ENCODE data around the gene ARL5C. TPM values are rescaled to one million over a fixed set of nuclear protein-coding genes. Genes with fewer than 3 reads are reported as not detected.

ARL5C gene
- total and polyA plus RNA-seq, 7 experiments from 2014 or later, result 0.15 to 0.78 (median 0.34) TPM; not detected in 4

- ChIA-PET POLR2A (interaction anchor here (0.6 to 1.6 kb wide), 3 partner anchors 8 to 275 kb away, joined by 3 to 6 read pairs (median 3); no protein-coding TSS in a partner anchor), CTCF (interaction anchor here (0.7 to 6.7 kb wide), 12 partner anchors 7 to 473 kb away, joined by 3 to 81 read pairs (median 6); partner anchors contain the start of gene ARL5C)
- DNase-seq (no peak), ATAC-seq (no peak)
- Mint-ChIP-seq H3K27me3 (peaks cover 0 to 7% (median 0%) of the 10 kb centered on the region in 5 donors), H3K36me3 (peaks cover 0 to 10% (median 0%) of the 10 kb centered on the region in 5 donors), H3K4me1 (peaks cover 12 to 29% (median 20%) of the 10 kb centered on the region in 7 donors), H3K27ac (peak overlapping the region in 5 of 9 donors; percentile 8 to 63 (median 45)), H3K4me3 (no peak overlapping the region), H3K9me3 (peaks cover 0 to 2% (median 0%) of the 10 kb centered on the region in 11 donors)
- intact Hi-C loops (cut with micrococcal nuclease), result no loop called here
- Histone ChIP-seq H3K4me1 (ENCODE audit: control insufficient read depth in 2 of 2, insufficient read depth in 2 of 2, low read length in 2 of 2) (peaks cover 0 to 8% of the 10 kb centered on the region in 2 donors), H3K36me3 (ENCODE audit: control insufficient read depth in 2 of 3, insufficient read depth in 3 of 3, low read length in 3 of 3) (peaks cover 0 to 17% (median 0%) of the 10 kb centered on the region in 3 experiments), H3K27ac (ENCODE audit: low read depth, low read length) (no peak overlapping the region), H3K4me3 (ENCODE audit: low read length) (no peak overlapping the region), H3K9me3 (ENCODE audit: control insufficient read depth in 2 of 3, low read length in 3 of 3) (no peaks in the 10 kb centered on the region), H3K27me3 (ENCODE audit: control insufficient read depth in 2 of 2, insufficient read depth in 2 of 2, low read length in 2 of 2) (no peaks in the 10 kb centered on the region)
Observed at GRCh38 chr17:39173526-39174274, 7.7 kb upstream of the ARL5C start.

GRCh38 chr17:39173080-39173479 is 7.1 kb upstream of the ARL5C start:
- no peaks in the 10 kb centered on the region for H3K9me3 ChIP-seq (ENCODE audit: control insufficient read depth in 2 of 3, low read length in 3 of 3)
- H3K27ac Mint-ChIP-seq, result peak overlapping the region in 5 of 9 donors; percentile 6 to 63 (median 45)
- peaks cover 0 to 4% (median 0%) of the 10 kb centered on the region in 11 donors for H3K9me3 Mint-ChIP-seq
- H3K36me3 Mint-ChIP-seq, result peaks cover 0 to 10% (median 0%) of the 10 kb centered on the region in 5 donors
- no peak overlapping the region for H3K4me3 ChIP-seq (ENCODE audit: low read length)
- intact Hi-C loops (cut with micrococcal nuclease), result no loop called here
- DNase-seq (peak in 1 of 9 donors; percentile 17), ATAC-seq (no peak)
- peaks cover 12 to 29% (median 22%) of the 10 kb centered on the region in 7 donors for H3K4me1 Mint-ChIP-seq
- ChIA-PET POLR2A (interaction anchor here (0.6 kb wide), 2 partner anchors 9 to 274 kb away, joined by 3 read pairs; no protein-coding TSS in a partner anchor), CTCF (interaction anchor here (0.7 to 6.7 kb wide), 8 partner anchors 10 to 473 kb away, joined by 3 to 81 read pairs (median 7); no protein-coding TSS in a partner anchor)
- H3K27ac ChIP-seq (ENCODE audit: low read depth, low read length), result no peak overlapping the region
- no peak overlapping the region for H3K4me3 Mint-ChIP-seq
- H3K36me3 ChIP-seq (ENCODE audit: control insufficient read depth in 2 of 3, insufficient read depth in 3 of 3, low read length in 3 of 3), result peaks cover 0 to 17% (median 0%) of the 10 kb centered on the region in 3 experiments
- H3K4me1 ChIP-seq (ENCODE audit: control insufficient read depth in 2 of 2, insufficient read depth in 2 of 2, low read length in 2 of 2), result peaks cover 3 to 8% of the 10 kb centered on the region in 2 donors
- H3K27me3 ChIP-seq (ENCODE audit: control insufficient read depth in 2 of 2, insufficient read depth in 2 of 2, low read length in 2 of 2), result no peaks in the 10 kb centered on the region
- H3K27me3 Mint-ChIP-seq, result peaks cover 0 to 7% (median 0%) of the 10 kb centered on the region in 5 donors

GRCh38 chr17:39171933-39172332 is 6.0 kb upstream of the ARL5C start:
- no peaks in the 10 kb centered on the region for H3K9me3 ChIP-seq (ENCODE audit: control insufficient read depth in 2 of 3, low read length in 3 of 3)
- Mint-ChIP-seq H3K27ac (peak overlapping the region in 3 of 9 donors; percentile 7 to 18 (median 12)), H3K27me3 (peaks cover 0 to 13% (median 5%) of the 10 kb centered on the region in 5 donors), H3K4me3 (no peak overlapping the region), H3K4me1 (peaks cover 20 to 37% (median 31%) of the 10 kb centered on the region in 7 donors), H3K36me3 (peaks cover 0 to 7% (median 0%) of the 10 kb centered on the region in 5 donors), H3K9me3 (peaks cover 0 to 4% (median 0%) of the 10 kb centered on the region in 11 donors)
- intact Hi-C loops (cut with micrococcal nuclease), result no loop called here
- CTCF ChIA-PET, result interaction anchor here (0.5 to 2.1 kb wide), 6 partner anchors 8 to 189 kb away, joined by 3 to 7 read pairs (median 4); no protein-coding TSS in a partner anchor
- peaks cover 0 to 7% (median 0%) of the 10 kb centered on the region in 3 experiments for H3K36me3 ChIP-seq (ENCODE audit: control insufficient read depth in 2 of 3, insufficient read depth in 3 of 3, low read length in 3 of 3)
- no peaks in the 10 kb centered on the region for H3K27me3 ChIP-seq (ENCODE audit: control insufficient read depth in 2 of 2, insufficient read depth in 2 of 2, low read length in 2 of 2)
- no peak overlapping the region for H3K4me3 ChIP-seq (ENCODE audit: low read length)
- DNase-seq (no peak), ATAC-seq (no peak)
- H3K4me1 ChIP-seq (ENCODE audit: control insufficient read depth in 2 of 2, insufficient read depth in 2 of 2, low read length in 2 of 2), result peaks cover 13 to 15% of the 10 kb centered on the region in 2 donors
- no peak overlapping the region for H3K27ac ChIP-seq (ENCODE audit: low read depth, low read length)
- POLR2A ChIA-PET, result interaction anchor here (2.0 kb wide), 1 partner anchor 28 kb away, joined by 8 read pairs; the partner anchor contains the start of gene RPL19

- ChIA-PET CTCF (interaction anchor here (0.6 to 2.1 kb wide), 5 partner anchors 17 to 187 kb away, joined by 3 to 8 read pairs (median 6); no protein-coding TSS in a partner anchor), POLR2A (interaction anchor here (1.9 to 2.0 kb wide), 2 partner anchors 17 to 30 kb away, joined by 6 to 8 read pairs; partner anchors contain the start of gene RPL19)
- Mint-ChIP-seq H3K27ac (no peak overlapping the region), H3K36me3 (peaks cover 0 to 1% (median 0%) of the 10 kb centered on the region in 5 donors), H3K27me3 (peaks cover 0 to 27% (median 16%) of the 10 kb centered on the region in 5 donors), H3K9me3 (peaks cover 0 to 4% (median 0%) of the 10 kb centered on the region in 11 donors), H3K4me3 (no peak overlapping the region), H3K4me1 (peaks cover 28 to 48% (median 43%) of the 10 kb centered on the region in 7 donors)
- H3K4me3 ChIP-seq (ENCODE audit: low read length), result no peak overlapping the region
- intact Hi-C loops (cut with micrococcal nuclease), result no loop called here
- peaks cover 13 to 15% of the 10 kb centered on the region in 2 donors for H3K4me1 ChIP-seq (ENCODE audit: control insufficient read depth in 2 of 2, insufficient read depth in 2 of 2, low read length in 2 of 2)
- H3K36me3 ChIP-seq (ENCODE audit: control insufficient read depth in 2 of 3, insufficient read depth in 3 of 3, low read length in 3 of 3), result no peaks in the 10 kb centered on the region
- H3K27me3 ChIP-seq (ENCODE audit: control insufficient read depth in 2 of 2, insufficient read depth in 2 of 2, low read length in 2 of 2), result no peaks in the 10 kb centered on the region
- H3K9me3 ChIP-seq (ENCODE audit: control insufficient read depth in 2 of 3, low read length in 3 of 3), result no peaks in the 10 kb centered on the region
- no peak for ATAC-seq
- DNase-seq, result no peak
- H3K27ac ChIP-seq (ENCODE audit: low read depth, low read length), result no peak overlapping the region
Observed at GRCh38 chr17:39170558-39170957, 4.6 kb upstream of the ARL5C start.

GRCh38 chr17:39170109-39170508 is 4.1 kb upstream of the ARL5C start:
- DNase-seq, result no peak
- Histone ChIP-seq H3K4me1 (ENCODE audit: control insufficient read depth in 2 of 2, insufficient read depth in 2 of 2, low read length in 2 of 2) (peaks cover 13 to 15% of the 10 kb centered on the region in 2 donors), H3K4me3 (ENCODE audit: low read length) (no peak overlapping the region), H3K36me3 (ENCODE audit: control insufficient read depth in 2 of 3, insufficient read depth in 3 of 3, low read length in 3 of 3) (no peaks in the 10 kb centered on the region), H3K9me3 (ENCODE audit: control insufficient read depth in 2 of 3, low read length in 3 of 3) (no peaks in the 10 kb centered on the region), H3K27ac (ENCODE audit: low read depth, low read length) (no peak overlapping the region), H3K27me3 (ENCODE audit: control insufficient read depth in 2 of 2, insufficient read depth in 2 of 2, low read length in 2 of 2) (no peaks in the 10 kb centered on the region)
- ChIA-PET POLR2A (interaction anchor here (1.9 kb wide), 1 partner anchor 17 kb away, joined by 6 read pairs; no protein-coding TSS in a partner anchor), CTCF (interaction anchor here (0.8 to 1.9 kb wide), 2 partner anchors 113 to 187 kb away, joined by 7 to 8 read pairs; no protein-coding TSS in a partner anchor)
- Mint-ChIP-seq H3K9me3 (peaks cover 0 to 4% (median 0%) of the 10 kb centered on the region in 11 donors), H3K4me1 (peaks cover 28 to 48% (median 43%) of the 10 kb centered on the region in 7 donors), H3K27ac (no peak overlapping the region), H3K27me3 (peaks cover 0 to 29% (median 16%) of the 10 kb centered on the region in 5 donors), H3K4me3 (no peak overlapping the region), H3K36me3 (peaks cover 0 to 1% (median 0%) of the 10 kb centered on the region in 5 donors)
- intact Hi-C loops (cut with micrococcal nuclease), result no loop called here
- ATAC-seq, result no peak

GRCh38 chr17:39169518-39169917 is 3.6 kb upstream of the ARL5C start:
- POLR2A ChIA-PET, result interaction anchor here (1.9 kb wide), 1 partner anchor 16 kb away, joined by 6 read pairs; no protein-coding TSS in a partner anchor
- H3K9me3 Mint-ChIP-seq, result peaks cover 0 to 4% (median 0%) of the 10 kb centered on the region in 11 donors
- Histone ChIP-seq H3K9me3 (ENCODE audit: control insufficient read depth in 2 of 3, low read length in 3 of 3) (no peaks in the 10 kb centered on the region), H3K27me3 (ENCODE audit: control insufficient read depth in 2 of 2, insufficient read depth in 2 of 2, low read length in 2 of 2) (no peaks in the 10 kb centered on the region), H3K36me3 (ENCODE audit: control insufficient read depth in 2 of 3, insufficient read depth in 3 of 3, low read length in 3 of 3) (no peaks in the 10 kb centered on the region), H3K27ac (ENCODE audit: low read depth, low read length) (no peak overlapping the region), H3K4me3 (ENCODE audit: low read length) (no peak overlapping the region), H3K4me1 (ENCODE audit: control insufficient read depth in 2 of 2, insufficient read depth in 2 of 2, low read length in 2 of 2) (peaks cover 14 to 15% of the 10 kb centered on the region in 2 donors)
- intact Hi-C loops (cut with micrococcal nuclease), result loop anchor here in 1 of 2 donors (10.0 kb wide), 1 partner anchor 65 kb away; no protein-coding TSS in a partner anchor
- H3K4me3 Mint-ChIP-seq, result no peak overlapping the region
- ATAC-seq (no peak), DNase-seq (no peak)
- CTCF ChIA-PET, result interaction anchor here (1.9 kb wide), 1 partner anchor 186 kb away, joined by 7 read pairs; no protein-coding TSS in a partner anchor
- peaks cover 0 to 1% (median 0%) of the 10 kb centered on the region in 5 donors for H3K36me3 Mint-ChIP-seq
- peaks cover 29 to 50% (median 41%) of the 10 kb centered on the region in 7 donors for H3K4me1 Mint-ChIP-seq
- H3K27ac Mint-ChIP-seq, result no peak overlapping the region
- peaks cover 0 to 35% (median 21%) of the 10 kb centered on the region in 5 donors for H3K27me3 Mint-ChIP-seq

Measured in naive thymus-derived CD4-positive, alpha-beta T cell (primary cell).